Right renal cortex interstitium (tissue), 3 donors: ENCODE data around the gene SMCO4. TPM values are rescaled to one million over a fixed set of nuclear protein-coding genes. Genes with fewer than 3 reads are reported as not detected.

Source experiments
- DNase-seq, 3 donors: peaks; one replicate each; pipeline ENCODE4 v3.0.0-alpha.2; 2013; ENCODE audit warnings: low read depth in 3 of 3, low spot score in 2 of 3
- polyA plus RNA-seq, 3 donors: library from polyadenylated mRNA; unstranded; fragments of 120-200 nt; gene quantifications; one replicate each; pipeline ENCODE4 v1.2.1, GENCODE V29; 2013; ENCODE audit not compliant: insufficient read length in 3 of 3

The SMCO4 gene
- polyA plus RNA-seq, 3 donors, result 13.5 to 14.8 (median 14.5) TPM

DNA sequence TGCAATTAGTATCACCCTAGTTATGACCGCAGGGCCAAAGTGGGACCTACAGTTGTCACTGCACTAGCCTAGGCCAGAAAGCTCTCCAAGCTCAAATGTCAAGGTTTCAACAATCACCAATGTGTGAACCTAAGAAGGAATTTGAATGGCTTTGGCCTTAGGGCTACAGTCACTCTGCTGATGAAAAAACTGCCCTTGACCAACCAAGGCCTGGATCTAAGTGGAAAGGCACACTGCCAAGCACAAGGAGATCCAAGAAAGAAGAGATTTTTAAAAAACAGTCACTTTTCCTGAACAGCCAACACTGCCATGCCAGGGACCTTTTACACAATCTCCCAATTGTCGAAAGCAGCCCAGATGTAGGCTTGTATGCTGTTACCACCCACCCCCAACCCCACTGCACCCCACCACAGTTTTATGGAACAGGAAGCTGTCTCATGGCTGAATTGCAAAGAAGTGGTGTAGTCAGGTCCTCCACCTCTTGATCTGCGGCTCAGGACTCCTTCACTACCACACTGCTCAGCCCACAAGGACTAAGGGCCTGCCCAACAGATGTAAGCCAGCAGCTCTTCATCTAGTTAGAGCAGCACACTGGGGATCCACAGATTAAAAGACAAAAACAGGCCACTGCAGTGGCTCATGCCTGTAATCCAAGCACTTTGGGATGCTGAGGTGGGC lies 32.9 kb downstream of the SMCO4 start:
- no peak for DNase-seq

DNA sequence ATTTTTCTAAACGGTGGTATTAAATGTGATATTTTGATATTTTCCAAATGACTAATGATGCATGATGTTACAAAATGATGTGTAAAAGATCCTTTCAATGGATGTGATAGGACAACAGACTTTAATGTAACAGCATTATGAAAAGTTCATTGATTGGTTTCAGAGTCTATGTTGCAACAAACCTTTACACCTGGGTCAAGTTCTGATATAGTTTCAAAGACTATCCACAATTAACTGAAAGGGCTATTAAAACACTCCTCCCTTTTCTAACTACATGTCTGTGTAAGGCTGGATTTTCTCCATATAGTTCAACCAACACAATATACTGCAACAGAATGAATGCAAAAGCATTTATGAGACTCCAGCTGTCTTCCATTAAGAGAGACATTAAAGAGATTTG lies 35.7 kb downstream of the SMCO4 start:
- DNase-seq, result no peak

DNA sequence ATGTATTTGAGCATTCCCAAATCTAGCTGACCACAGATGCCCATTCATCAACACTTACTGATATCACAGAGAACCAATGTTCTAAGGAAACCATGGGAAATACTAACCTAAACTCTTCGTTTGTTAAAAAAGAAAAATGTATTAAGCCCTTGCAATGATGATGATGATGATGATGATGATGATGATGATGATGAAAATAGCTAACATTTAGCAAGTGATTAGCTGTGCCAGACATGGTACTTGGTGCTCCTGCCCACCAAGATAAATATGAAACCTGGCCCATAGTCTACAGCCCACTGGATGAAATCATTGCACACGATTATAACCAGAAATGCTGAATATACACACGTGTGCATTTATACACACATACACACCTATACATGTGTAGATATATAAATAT lies 37.5 kb downstream of the SMCO4 start:
- no peak for DNase-seq

DNA sequence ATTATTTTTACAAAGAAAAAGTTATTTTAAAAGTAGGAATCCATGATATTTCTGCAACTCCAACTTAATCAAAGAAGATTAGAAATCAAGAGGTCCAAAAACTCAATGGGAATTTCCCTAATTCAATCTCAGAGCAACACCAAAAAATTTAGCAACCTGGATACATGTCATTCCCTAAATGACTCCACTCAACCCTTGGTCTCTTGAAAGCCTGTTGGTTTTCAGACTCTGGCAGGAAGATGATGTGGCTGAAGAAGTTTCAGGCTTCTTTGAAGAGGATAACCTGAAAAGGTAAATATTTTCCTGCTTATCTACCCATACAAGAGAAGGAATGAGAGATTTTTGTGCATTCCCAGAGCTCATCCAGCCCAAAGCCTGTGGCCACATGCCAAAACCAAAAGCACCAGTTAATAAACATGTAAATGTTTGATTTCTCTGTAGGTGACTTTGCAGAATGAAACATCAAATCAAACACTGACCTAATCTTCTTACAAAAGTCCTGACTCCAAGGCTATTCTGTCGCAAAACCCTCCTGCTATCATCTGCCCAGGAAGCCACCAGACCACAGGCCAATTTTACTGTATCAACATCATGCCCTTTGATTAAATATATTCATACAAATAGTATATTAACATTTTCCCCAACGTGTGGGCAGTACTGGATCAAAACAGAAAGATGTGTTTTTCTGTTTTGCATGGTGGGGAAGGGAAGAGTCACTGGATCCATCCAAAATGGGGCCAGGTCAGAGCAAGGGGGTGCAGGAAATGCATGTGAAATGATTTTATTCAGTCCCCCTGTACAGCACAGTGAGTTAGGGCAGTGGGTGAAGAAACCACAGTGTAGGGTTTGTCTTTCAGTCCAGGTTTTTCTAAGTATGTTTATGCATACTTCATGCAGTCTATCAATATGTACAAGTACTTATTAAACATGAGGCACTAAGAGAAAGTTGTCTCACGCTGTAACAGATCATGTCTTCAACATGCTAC lies 38.8 kb downstream of the SMCO4 start:
- DNase-seq, result no peak

DNA sequence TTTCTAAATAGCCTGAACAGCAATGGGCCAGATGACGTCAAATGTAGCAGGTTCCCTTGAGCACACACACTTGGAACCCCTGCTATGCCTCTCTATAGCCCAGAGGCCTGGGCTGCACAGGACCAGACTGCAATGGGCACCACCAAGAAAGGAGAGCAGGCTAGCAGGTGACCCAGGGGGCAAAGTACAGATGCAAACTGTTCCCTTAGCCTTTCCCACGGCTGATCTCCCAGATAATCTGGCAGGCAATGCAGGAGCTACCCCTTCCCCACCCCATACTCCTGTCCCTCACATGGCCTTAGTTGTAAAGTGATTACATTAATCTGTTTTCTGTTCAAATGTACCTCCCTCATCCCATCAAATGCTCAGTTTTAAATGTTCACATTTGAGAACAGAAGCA lies 41.3 kb downstream of the SMCO4 start:
- DNase-seq, result no peak

DNA sequence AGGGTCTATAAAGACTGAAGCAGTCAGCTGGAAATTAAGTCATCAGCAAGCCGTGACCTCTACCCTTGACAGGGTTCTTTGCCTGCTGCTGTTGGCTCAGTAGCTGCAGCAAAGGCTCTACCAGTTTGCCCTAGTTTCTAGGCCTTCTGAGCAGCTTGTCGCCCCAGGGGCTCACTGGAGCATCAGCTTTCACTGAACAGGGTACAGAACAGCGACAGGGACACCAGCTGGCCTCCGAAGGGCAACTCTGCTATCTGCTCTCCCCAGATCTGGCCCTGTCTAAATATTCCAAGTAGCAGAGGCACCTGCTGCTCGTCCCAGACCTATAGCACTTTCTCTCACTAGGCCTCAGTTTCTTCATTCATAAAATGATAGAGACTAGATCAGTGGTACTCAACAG lies 42.4 kb downstream of the SMCO4 start:
- DNase-seq, result no peak

DNA sequence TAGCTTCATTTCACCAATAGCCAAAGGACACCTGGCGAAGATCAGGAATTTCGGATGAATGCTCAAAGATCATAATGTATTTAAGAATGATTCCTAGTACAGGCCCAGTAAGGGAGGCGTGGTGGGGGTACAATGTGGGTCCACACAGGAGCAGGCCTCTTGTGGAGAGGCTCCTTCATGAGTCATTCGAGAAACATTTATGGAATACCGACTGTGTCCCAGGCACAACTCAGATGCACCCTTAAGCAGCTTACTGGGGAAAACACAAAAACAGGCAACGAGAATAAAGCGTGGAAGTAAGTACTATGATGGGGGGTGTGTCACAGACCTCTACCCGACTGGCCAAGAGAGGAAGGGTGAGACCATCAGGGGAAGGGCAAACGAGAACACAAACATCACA lies 44.5 kb downstream of the SMCO4 start:
- DNase-seq, result no peak

DNA sequence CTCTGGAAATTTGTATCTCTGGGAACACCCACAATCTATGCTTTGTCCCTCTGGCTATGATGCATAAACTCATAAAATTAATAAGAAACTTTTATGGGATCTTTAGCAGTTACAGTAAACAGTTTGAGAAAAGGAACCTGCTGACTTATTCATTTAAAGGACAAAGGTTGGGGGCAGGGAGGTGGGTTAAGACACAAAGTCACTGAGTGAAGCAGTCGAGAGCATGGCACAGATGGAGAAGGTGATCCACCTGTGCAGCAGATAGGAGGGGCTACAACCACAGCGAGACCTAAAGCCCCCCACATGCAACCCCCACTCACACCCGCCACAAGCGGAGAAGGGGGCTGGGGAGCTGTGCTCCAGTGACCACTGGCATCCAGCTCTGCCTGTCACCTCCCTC lies 45.0 kb downstream of the SMCO4 start:
- no peak for DNase-seq

DNA sequence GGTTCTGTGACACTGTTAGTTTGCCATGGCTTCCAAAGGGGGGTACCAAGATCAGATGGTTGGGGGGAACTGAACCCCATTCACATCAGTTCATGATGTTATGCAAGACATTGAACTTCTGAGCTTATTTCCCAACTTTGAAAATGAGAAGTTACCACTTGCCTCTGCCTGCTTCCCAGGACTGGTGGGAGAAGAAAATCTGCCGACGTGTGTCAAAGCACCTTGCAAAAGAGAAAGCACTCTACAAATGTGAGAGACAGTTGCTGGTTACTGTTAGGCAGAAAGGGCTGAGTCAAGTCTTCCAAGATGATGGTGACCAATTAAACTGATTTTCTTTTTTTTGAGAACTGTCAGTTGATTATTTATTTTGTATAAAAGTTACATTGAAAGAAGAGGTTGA lies 45.6 kb downstream of the SMCO4 start:
- no peak for DNase-seq

DNA sequence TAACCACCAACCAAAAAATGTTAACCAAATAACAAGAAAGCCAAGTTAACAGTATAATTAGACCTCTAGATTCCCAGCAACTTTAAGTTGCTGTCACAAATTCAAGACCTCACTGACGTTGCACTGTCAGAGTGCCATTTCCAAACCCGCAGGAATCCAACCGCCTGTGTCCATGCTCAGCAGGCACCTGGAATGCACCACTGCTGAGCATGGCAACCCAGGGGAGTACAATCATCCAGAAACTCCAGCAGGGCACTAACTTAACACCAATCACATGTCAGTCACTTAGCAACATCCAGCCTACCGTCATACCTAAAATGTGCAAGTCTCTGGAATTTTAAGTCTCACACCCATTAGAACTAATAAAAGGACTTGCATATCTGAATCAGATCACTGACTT lies 48.8 kb downstream of the SMCO4 start:
- DNase-seq, result peak in 1 of 3 donors; percentile 12

DNA sequence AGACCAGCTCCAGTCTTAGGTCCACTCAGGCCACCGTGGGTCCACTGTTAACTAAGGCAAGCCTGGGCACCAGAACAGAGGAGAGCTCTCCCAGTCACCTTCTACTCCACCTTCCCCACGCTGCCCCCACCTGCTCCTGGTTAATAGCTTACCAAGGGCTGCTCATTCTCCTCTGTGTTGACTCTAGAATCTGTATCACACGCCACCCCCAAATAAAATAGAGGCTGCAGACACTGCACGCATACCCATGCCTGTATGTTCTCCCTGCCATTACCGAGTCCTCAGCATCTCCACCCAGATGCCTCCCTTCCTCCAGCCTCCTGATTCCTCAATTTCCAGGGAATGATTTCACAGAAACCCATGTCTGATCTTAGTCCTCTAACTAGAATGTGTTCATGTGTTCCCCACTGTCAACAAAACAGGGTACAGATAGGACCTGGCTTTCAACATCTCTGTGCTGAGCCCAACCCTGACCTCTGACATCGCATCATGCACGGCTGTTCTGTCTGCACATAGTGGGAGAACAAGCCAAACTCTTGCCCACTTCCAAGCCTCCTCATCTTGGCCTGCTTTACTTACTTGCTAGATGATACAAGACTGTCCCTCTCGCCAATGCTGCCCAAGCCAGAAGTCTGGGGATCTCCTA lies 49.8 kb downstream of the SMCO4 start:
- no peak for DNase-seq

DNA sequence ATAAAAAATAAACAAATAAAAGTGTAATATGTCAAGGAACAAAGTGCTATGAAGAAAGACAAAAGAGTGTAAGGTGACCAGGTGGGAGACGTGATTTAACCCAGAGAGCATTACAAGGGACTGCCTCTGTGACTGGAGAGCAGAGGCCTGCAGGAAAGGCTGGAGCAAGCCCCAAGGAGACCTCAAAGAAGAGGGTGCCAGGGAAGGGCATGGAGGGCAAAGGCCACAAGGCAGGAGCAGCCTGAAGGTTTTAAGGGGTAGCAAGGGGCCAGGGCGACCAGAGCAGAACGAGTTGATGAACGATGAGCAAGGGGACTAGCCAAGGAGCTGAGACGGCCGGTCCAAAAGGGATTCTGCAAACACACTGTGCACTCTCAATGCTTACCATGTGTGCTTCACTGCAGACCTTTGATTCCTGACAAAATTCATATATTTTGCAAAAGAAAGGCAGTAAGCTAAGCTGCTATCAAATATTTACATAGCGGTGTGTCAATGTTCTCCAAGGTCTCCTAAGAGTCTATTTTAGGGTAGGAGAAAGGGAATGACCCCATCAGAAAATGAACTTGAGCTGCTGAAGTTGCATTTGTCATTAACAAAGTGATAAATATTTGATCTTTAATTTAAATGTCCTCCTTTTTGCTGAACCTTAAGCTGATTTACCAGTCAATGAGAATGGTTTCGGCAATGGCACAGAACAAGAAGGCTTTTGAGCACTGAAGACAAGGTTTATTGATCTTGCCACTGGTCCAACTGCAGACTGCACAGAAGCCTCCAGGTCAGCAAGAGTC lies 50.5 kb downstream of the SMCO4 start:
- DNase-seq, result no peak

DNA sequence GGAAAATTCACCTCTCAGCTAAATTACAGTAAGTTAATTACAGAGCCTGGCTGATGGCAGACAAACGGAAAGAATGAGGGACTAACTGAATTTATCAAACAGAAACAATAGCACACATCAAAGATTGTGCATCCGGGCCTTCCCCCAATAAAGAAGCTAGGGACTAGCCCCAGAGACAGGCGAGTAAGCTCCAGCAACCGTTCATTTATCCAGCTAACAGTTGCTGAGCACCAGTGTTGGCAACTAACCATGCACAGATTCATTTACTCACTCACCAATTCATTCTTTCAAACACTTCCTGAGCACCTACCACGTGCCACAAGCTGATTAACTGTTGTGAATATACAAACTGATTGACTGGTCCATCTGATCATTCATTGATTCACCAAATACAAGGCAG lies 51.2 kb downstream of the SMCO4 start:
- DNase-seq, result no peak

DNA sequence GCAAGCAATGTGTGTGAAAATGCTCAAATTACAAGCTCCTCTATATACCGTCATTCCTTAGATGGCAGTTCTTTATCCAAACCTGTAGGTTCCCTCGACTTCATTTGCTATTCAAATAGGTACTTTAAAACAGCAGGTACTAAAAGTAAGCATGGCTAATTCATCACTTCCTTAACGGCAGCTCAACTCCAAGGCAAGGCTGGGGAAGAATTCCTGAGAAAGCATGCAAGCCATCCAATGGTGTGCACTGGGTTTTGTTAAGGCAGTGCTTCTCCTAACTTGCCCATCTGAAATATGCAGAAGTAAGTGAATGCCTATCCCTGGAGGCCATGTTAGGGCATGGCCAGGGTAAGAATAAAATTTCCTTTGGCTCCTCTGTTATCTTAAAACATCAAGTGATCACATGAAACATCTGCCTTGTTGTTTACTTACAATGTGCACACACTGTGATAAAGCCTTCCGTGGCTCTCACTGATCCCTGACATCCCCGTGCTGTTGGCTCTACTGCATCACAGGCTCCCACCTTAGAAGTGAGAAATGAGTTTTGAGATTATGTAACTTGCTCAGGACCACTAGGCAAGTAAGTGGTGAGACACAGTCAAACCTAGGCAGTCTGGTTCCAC lies 52.1 kb downstream of the SMCO4 start:
- DNase-seq, result no peak

DNA sequence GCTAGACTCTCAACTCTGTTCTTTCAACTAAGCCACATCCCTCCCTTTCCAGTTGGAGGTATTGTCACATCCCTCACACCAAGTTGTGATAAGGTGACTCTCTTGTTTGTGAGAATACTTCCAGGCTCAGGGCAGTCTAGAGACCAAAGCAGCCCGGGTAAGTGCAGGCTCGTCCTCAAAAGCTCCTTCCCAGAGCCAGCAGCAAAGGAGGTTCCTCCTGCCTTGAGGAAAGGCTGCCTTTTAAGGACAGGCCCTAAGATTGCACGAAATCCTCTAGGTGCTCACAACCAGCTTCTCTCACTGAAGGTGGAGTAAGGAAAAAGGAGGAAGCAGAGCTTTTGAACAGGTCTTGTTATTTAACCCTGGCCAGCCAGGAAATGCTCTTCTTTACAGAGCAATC lies 53.4 kb downstream of the SMCO4 start:
- DNase-seq, result no peak

DNA sequence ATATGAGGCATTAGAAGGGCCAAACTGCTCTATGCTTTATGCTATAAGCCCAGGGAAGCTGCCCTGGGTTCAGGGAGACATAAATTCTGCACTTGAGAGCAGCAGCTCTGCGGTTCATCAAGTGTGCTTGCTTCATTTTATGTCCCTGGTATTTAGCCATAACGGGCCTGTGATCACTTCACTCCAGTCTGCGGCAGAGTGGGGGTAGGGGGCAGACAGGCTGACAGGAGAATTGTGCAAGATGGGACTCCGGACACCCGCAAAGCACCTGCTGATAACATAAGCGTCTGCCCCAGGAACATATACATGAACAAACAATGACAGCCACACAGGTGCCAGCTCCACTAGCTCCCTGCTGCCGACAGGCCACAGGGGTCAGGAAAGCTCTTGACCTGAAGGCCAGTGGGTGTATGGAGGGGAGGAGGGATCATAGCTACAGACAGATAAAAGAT lies 56.1 kb downstream of the SMCO4 start:
- no peak for DNase-seq

DNA sequence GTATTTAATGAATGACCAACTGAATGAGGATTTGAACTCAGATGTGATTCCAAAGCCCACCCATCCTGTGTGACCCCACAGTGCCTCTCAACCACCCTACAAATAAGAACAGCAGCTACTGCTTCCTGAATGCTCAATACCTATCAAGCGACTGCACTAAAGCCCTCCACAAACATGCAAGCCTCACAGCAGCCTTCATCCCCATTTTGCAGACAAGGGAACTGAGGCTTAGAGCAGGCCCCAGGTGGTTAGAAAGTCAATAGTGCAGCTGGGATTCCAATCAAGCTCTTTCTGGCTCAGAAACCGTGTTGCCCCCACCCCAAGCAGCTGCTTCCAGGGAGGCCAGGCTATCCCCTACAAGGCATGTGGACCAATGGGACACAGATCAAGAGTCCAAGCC lies 57.2 kb downstream of the SMCO4 start:
- DNase-seq, result no peak

DNA sequence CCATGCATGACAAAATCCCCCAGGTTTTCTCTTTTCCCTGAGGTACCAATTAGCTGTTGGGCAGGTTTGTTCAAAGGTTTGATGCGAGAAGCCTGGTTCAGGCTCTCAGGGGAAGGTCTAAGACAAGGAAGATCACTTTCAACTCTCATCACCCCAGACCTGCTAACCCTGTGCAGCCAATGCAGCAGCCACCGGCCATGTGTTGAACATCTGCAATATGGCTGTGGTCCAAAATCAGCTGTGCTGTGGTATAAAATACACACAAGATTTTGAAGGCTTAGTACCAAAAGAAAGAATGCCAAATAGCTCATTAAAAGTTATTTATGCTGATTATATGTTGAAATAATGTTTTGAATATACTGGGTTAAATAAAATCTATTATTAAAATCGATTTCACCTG lies 58.5 kb downstream of the SMCO4 start:
- no peak for DNase-seq

DNA sequence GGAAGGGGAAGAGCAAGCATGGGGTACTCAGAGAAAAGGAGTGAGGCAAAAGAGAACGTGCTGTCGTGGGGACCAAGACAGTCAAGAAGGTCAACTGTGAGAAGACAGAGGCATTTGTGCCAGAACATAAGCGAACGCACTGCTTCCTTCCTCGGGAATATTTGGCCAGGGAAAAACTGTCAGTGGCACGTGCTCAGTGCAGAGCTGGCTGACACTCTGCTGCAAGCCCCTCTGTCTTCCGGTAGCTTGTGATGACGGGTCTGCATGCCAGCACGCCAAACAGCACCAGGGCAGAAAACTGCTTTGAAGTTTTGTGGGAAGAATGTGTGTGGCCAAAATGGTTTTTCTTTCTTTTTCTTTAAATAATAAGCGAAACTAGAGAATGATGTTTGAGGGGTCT lies 60.6 kb downstream of the SMCO4 start:
- DNase-seq, result no peak

DNA sequence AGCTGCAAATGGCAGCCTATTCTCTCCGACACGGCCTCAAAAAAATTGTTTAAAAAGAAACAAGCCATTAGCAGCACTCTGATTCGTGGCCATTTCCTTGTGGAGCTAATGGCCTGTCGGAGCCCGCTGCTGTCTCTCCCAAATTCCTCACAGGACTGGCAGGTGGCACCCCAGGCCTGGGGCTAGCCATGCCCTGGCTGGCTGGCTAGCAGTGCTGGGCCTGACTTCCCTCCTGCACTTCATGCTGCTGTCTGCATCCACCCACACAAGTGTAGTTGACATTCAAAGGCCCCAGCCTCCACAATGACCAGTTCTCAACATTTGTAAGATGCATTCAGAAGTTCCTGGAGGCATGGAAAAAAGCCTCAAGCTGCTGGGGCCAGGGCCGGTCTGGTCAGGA lies 61.5 kb downstream of the SMCO4 start:
- no peak for DNase-seq
